HL-60 (cell line): ENCODE measurements around the gene PSMD3.
"Not testable (repeated sequence)": the region's sequence is repeated elsewhere in the genome, so short reads cannot be mapped to it uniquely, and the experiment has no call there.

Source experiments
- DNase-seq, 2 experiments: peaks; one replicate each; pipeline ENCODE4 v3.0.0-alpha.2; 2010 to 2020; ENCODE audit warnings: low read depth in 1 of 2, low spot score in 1 of 2
- H3K27ac ChIP-seq: fragments of 250-450 bp; sonication (Bioruptor Pico); replicated peaks from 2 replicates; pipeline ENCODE4 v1.5.1; 2020; ENCODE audit warnings: mild to moderate bottlenecking, moderate library complexity
- H3K27me3 ChIP-seq: fragments of 250-450 bp; sonication (Bioruptor Pico); 2 replicates; pipeline ENCODE4 v1.5.1; 2021; ENCODE audit warnings: mild to moderate bottlenecking, moderate library complexity; ENCODE audit not compliant: insufficient read depth, poor library complexity, severe bottlenecking
- H3K4me3 ChIP-seq: replicated peaks from 2 replicates; pipeline ENCODE4 v1.5.1; 2011; ENCODE audit warnings: mild to moderate bottlenecking, control low read depth, low read length; ENCODE audit not compliant: insufficient read depth
- CTCF ChIP-seq: IDR thresholded peaks from one replicate; pipeline ENCODE4 v1.5.1; 2011; ENCODE audit warnings: low read length, control low read depth, inconsistent platforms; ENCODE audit not compliant: insufficient read depth
- GABPA ChIP-seq: IDR thresholded peaks from 2 replicates; pipeline ENCODE4 v1.6.1; 2012; ENCODE audit warnings: low read depth
- POLR2AphosphoS5 ChIP-seq: IDR thresholded peaks from 2 replicates; pipeline ENCODE4 v1.6.1; 2012; ENCODE audit warnings: low read depth
- REST ChIP-seq: IDR thresholded peaks from 2 replicates; pipeline ENCODE4 v1.6.1; 2012; ENCODE audit warnings: low read depth; ENCODE audit not compliant: insufficient replicate concordance
- SPI1 ChIP-seq: IDR thresholded peaks from 2 replicates; pipeline ENCODE4 v1.6.1; 2012; ENCODE audit warnings: low read depth, mild to moderate bottlenecking, borderline replicate concordance

The PSMD3 gene

GRCh38 chr17:39997543-39997942 lies 16.9 kb downstream of the PSMD3 start:
- Histone ChIP-seq H3K27ac (no peak overlapping the region), H3K4me3 (no peak overlapping the region), H3K27me3 (no peaks in the 10 kb centered on the region)
- no peak for DNase-seq
- no peak for TF ChIP-seq SPI1

GRCh38 chr17:39999067-39999466 lies 18.5 kb downstream of the PSMD3 start:
- H3K27ac ChIP-seq, result no peak overlapping the region
- H3K27me3 ChIP-seq, result no peaks in the 10 kb centered on the region
- TF ChIP-seq CTCF (no peak), POLR2AphosphoS5 (no peak), REST (no peak), GABPA (no peak), SPI1 (no peak)
- no peak overlapping the region for H3K4me3 ChIP-seq
- no peak for DNase-seq

- no peak overlapping the region for H3K4me3 ChIP-seq
- no peaks in the 10 kb centered on the region for H3K27me3 ChIP-seq
- DNase-seq, result no peak
- no peak overlapping the region for H3K27ac ChIP-seq
- TF ChIP-seq GABPA (no peak), REST (no peak), SPI1 (no peak), POLR2AphosphoS5 (no peak), CTCF (no peak)
Observed at GRCh38 chr17:40000161-40000560, 19.6 kb downstream of the PSMD3 start.

- not testable (repeated sequence) for H3K27ac ChIP-seq, DNase-seq, H3K4me3 ChIP-seq, H3K27me3 ChIP-seq
Observed at GRCh38 chr17:40001335-40001734, 20.7 kb downstream of the PSMD3 start.

GRCh38 chr17:40004072-40004471 lies 23.5 kb downstream of the PSMD3 start:
- DNase-seq, result no peak
- TF ChIP-seq CTCF (no peak), POLR2AphosphoS5 (no peak), GABPA (no peak), SPI1 (no peak), REST (no peak)
- H3K4me3 ChIP-seq, result no peak overlapping the region
- no peaks in the 10 kb centered on the region for H3K27me3 ChIP-seq
- no peak overlapping the region for H3K27ac ChIP-seq
